Measurements from ENCODE around the gene GALNT9.

DNA sequence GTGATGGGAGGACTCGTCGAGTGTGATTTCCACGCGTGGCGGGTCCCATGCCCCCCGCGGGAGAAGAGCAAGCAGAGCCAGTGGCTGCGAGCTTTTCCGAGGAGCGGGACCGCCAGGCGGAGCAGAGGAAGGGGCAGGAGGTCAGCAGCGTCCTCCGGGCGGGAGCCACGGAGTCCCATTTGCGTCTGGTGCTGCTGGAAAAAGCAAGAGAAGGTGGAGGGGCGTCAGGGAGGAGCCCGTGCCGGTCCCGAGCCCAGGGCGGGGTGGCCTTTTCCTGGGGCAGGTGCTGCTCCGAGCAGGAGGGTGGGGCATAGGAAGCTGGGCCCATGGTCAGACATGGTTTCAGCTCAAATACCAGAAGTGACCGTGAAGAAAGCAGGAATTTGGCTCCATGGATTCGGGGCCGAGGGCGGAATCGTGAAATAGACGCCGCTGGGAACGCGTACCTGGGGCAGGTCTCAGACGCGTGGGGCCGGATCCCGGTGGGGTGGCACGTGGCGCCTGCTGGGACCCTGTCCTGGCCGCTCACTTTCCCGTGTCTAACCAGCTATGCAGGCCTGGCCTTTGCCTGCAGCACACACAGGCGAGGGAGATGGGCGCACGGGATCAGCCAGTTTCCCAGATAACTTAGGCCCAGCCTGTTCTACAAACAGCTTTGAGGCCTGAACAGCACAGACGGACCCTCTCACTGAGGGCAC is 60.0 kb downstream of the GALNT9 start:
- TF ChIP-seq, protein P1, sequence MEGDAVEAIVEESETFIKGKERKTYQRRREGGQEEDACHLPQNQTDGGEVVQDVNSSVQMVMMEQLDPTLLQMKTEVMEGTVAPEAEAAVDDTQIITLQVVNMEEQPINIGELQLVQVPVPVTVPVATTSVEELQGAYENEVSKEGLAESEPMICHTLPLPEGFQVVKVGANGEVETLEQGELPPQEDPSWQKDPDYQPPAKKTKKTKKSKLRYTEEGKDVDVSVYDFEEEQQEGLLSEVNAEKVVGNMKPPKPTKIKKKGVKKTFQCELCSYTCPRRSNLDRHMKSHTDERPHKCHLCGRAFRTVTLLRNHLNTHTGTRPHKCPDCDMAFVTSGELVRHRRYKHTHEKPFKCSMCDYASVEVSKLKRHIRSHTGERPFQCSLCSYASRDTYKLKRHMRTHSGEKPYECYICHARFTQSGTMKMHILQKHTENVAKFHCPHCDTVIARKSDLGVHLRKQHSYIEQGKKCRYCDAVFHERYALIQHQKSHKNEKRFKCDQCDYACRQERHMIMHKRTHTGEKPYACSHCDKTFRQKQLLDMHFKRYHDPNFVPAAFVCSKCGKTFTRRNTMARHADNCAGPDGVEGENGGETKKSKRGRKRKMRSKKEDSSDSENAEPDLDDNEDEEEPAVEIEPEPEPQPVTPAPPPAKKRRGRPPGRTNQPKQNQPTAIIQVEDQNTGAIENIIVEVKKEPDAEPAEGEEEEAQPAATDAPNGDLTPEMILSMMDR (IDR thresholded peaks at IDR 0.05 in 2 of 3, conservative IDR thresholded peaks at IDR 0.05 in 1 of 3; ENCODE audit: borderline replicate concordance in 1 of 3, insufficient read depth in 1 of 3, low read depth in 2 of 3, low read length in 2 of 3): no peak
- TF ChIP-seq EZH2phosphoT487 (IDR thresholded peaks at IDR 0.05; ENCODE audit: borderline replicate concordance) (no peak), POLR2AphosphoS5 (IDR thresholded peaks at IDR 0.05; ENCODE audit: low read depth, low read length) (no peak), SIN3A (IDR thresholded peaks at IDR 0.05; ENCODE audit: low read depth) (no peak), RAD21 (IDR thresholded peaks at IDR 0.05; ENCODE audit: low read depth) (no peak)

Data from HCT116 (cell line).